Muscle layer of duodenum (tissue), 2 donors: ENCODE measurements around the gene KRTAP4-9.
"Not testable (repeated sequence)": the region's sequence is repeated elsewhere in the genome, so short reads cannot be mapped to it uniquely, and the experiment has no call there.

Source experiments
- H3K27ac ChIP-seq: one replicate; pipeline ENCODE4 v1.7.0; 2013; ENCODE audit warnings: mild to moderate bottlenecking, low read length
- H3K27me3 ChIP-seq: one replicate; pipeline ENCODE4 v1.7.0; 2013; ENCODE audit warnings: low read depth, mild to moderate bottlenecking, control low read depth, low read length
- H3K36me3 ChIP-seq, 2 donors: one replicate each; pipeline ENCODE4 v1.7.0; 2013; ENCODE audit warnings: low read length in 2 of 2, control low read depth in 1 of 2, mild to moderate bottlenecking in 1 of 2; ENCODE audit not compliant: insufficient read depth in 2 of 2, control insufficient read depth in 1 of 2
- H3K4me1 ChIP-seq, 2 donors: one replicate each; pipeline ENCODE4 v1.7.0; 2013; ENCODE audit warnings: low read length in 2 of 2, mild to moderate bottlenecking in 2 of 2, control low read depth in 1 of 2, moderate library complexity in 1 of 2; ENCODE audit not compliant: insufficient read depth in 2 of 2, control insufficient read depth in 1 of 2
- H3K4me3 ChIP-seq, 2 donors: one replicate each; pipeline ENCODE4 v1.7.0; 2013; ENCODE audit warnings: low read length in 2 of 2, low read depth in 1 of 2, mild to moderate bottlenecking in 1 of 2
- H3K9me3 ChIP-seq, 2 donors: one replicate each; pipeline ENCODE4 v1.7.0; 2013; ENCODE audit warnings: low read length in 2 of 2, control low read depth in 1 of 2, mild to moderate bottlenecking in 1 of 2; ENCODE audit not compliant: control insufficient read depth in 1 of 2
- donor health status: healthy.

Gene KRTAP4-9

GRCh38 chr17:41069031-41069430 lies 36.2 kb upstream of the KRTAP4-9 start:
- H3K27ac ChIP-seq, result no peak overlapping the region

GRCh38 chr17:41071606-41072360 lies 33.4 kb upstream of the KRTAP4-9 start:
- H3K27me3 ChIP-seq, result no peaks in the 10 kb centered on the region
- H3K4me1 ChIP-seq, result no peaks in the 10 kb centered on the region
- no peak overlapping the region for H3K4me3 ChIP-seq
- H3K27ac ChIP-seq, result no peak overlapping the region
- H3K36me3 ChIP-seq, result no peaks in the 10 kb centered on the region
- H3K9me3 ChIP-seq, result no peaks in the 10 kb centered on the region

More at GRCh38 chr17:41069031-41069430, 36.2 kb upstream of the KRTAP4-9 start:
- Histone ChIP-seq H3K27me3 (no peaks in the 10 kb centered on the region), H3K4me1 (no peaks in the 10 kb centered on the region), H3K36me3 (no peaks in the 10 kb centered on the region), H3K4me3 (no peak overlapping the region), H3K9me3 (no peaks in the 10 kb centered on the region)

GRCh38 chr17:41073676-41074075 lies 31.5 kb upstream of the KRTAP4-9 start:
- Histone ChIP-seq H3K27me3 (no peaks in the 10 kb centered on the region), H3K4me1 (no peaks in the 10 kb centered on the region), H3K4me3 (no peak overlapping the region), H3K36me3 (no peaks in the 10 kb centered on the region), H3K9me3 (no peaks in the 10 kb centered on the region), H3K27ac (no peak overlapping the region)

- no peaks in the 10 kb centered on the region for H3K4me1 ChIP-seq
- no peaks in the 10 kb centered on the region for H3K9me3 ChIP-seq
- H3K27ac ChIP-seq, result no peak overlapping the region
- no peaks in the 10 kb centered on the region for H3K27me3 ChIP-seq
- H3K36me3 ChIP-seq, result no peaks in the 10 kb centered on the region
- no peak overlapping the region for H3K4me3 ChIP-seq
Observed at GRCh38 chr17:41076788-41077187, 28.4 kb upstream of the KRTAP4-9 start.

- Histone ChIP-seq H3K4me3 (no peak overlapping the region), H3K27ac (no peak overlapping the region), H3K4me1 (no peaks in the 10 kb centered on the region), H3K36me3 (no peaks in the 10 kb centered on the region), H3K9me3 (no peaks in the 10 kb centered on the region), H3K27me3 (no peaks in the 10 kb centered on the region)
Observed at GRCh38 chr17:41082626-41083025, 22.6 kb upstream of the KRTAP4-9 start.

- H3K4me1 ChIP-seq, H3K4me3 ChIP-seq: not testable (repeated sequence)
Observed at GRCh38 chr17:41083427-41083826, 21.8 kb upstream of the KRTAP4-9 start.

GRCh38 chr17:41084100-41084856 lies 20.9 kb upstream of the KRTAP4-9 start, which contains the start of gene KRTAP4-7:
TSS of gene KRTAP4-7 (plus strand) at chr17:41084150. CDS start at chr17:41084207, 57 bp downstream.
- H3K4me1 ChIP-seq, H3K36me3 ChIP-seq, H3K27ac ChIP-seq, H3K4me3 ChIP-seq, H3K9me3 ChIP-seq, H3K27me3 ChIP-seq: not testable (repeated sequence)

More at GRCh38 chr17:41083427-41083826, 21.8 kb upstream of the KRTAP4-9 start:
- H3K9me3 ChIP-seq, H3K27ac ChIP-seq, H3K36me3 ChIP-seq, H3K27me3 ChIP-seq: not testable (repeated sequence)

GRCh38 chr17:41088760-41089352 lies 16.3 kb upstream of the KRTAP4-9 start:
- not testable (repeated sequence) for H3K27ac ChIP-seq, H3K4me3 ChIP-seq, H3K27me3 ChIP-seq, H3K9me3 ChIP-seq, H3K36me3 ChIP-seq, H3K4me1 ChIP-seq

GRCh38 chr17:41096055-41096454 lies 9.1 kb upstream of the KRTAP4-9 start:
- no peaks in the 10 kb centered on the region for H3K27me3 ChIP-seq
- no peaks in the 10 kb centered on the region for H3K36me3 ChIP-seq
- no peak overlapping the region for H3K27ac ChIP-seq
- H3K9me3 ChIP-seq, result no peaks in the 10 kb centered on the region
- H3K4me3 ChIP-seq, result no peak overlapping the region
- no peaks in the 10 kb centered on the region for H3K4me1 ChIP-seq

GRCh38 chr17:41098042-41098441 lies 7.1 kb upstream of the KRTAP4-9 start, which contains the start of gene KRTAP4-8:
TSS of gene KRTAP4-8 (minus strand) at chr17:41098142. CDS start at chr17:41098084, 58 bp downstream.
- Histone ChIP-seq H3K9me3 (no peaks in the 10 kb centered on the region), H3K27me3 (no peaks in the 10 kb centered on the region), H3K27ac (no peak within 1 kb of the TSS), H3K36me3 (no peaks in the 10 kb centered on the region), H3K4me3 (no peak within 1 kb of the TSS), H3K4me1 (no peaks in the 10 kb centered on the region)

GRCh38 chr17:41098481-41098880 lies 6.7 kb upstream of the KRTAP4-9 start:
- no peaks in the 10 kb centered on the region for H3K9me3 ChIP-seq
- no peaks in the 10 kb centered on the region for H3K27me3 ChIP-seq
- H3K27ac ChIP-seq, result no peak overlapping the region

More at GRCh38 chr17:41098481-41098880, 6.7 kb upstream of the KRTAP4-9 start:
- H3K36me3 ChIP-seq, result no peaks in the 10 kb centered on the region
- H3K4me1 ChIP-seq, result no peaks in the 10 kb centered on the region
- no peak overlapping the region for H3K4me3 ChIP-seq
